Activated CD4-positive, alpha-beta T cell treated with anti-CD3 and anti-CD28 coated beads, Interleukin-10, Interleukin-2, amounts not matched to agents 100 ng/mL and 50 ng/mL, durations not matched to agents 16 hours and 8 hours (primary cell): ENCODE measurements around the gene PRSS27.
"Not testable (repeated sequence)": the region's sequence is repeated elsewhere in the genome, so short reads cannot be mapped to it uniquely, and the experiment has no call there.

Experiments
- DNase-seq: peaks from one replicate; pipeline ENCODE4 v3.0.0-alpha.2; 2020

Gene PRSS27

GRCh38 chr16:2692251-2692947 is 27.6 kb downstream of the PRSS27 start:
- DNase-seq = no peak

DNA sequence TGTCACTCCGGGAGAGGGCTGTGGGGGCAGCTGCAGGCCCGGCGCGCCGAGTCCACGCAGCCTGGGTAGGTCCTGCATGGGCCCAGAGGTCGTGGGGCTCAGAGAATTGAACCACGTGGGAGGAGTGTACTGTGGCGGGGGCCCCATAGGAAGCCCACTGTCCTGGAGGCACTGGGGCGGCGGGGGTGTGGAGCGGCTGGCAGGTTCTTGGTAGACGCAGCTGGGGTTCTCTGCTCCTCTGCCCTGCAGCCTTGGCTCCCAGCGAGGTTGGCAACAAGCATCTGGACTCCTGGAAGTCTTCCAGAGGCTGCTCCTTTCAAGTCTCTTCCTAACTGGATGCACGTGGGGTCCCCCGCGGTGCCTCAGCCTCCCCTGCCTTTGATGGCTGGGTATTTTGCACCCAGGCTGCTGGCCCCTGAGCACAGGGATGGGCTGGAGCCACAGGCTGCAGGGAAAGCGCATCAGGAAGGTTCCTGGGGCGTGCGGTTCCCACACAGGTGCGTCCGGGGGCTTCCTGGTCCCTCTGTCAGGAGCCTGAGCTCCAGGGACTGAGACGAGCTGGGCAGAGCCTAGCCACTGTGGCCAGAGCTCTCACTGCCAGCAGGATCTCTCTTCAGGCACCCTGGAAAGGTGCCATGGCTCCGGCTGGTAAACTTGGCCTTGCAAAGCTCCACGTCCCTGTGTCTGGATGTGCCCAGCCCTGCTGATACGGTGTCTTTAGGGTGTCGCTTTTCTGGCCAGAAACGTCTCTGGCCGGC is 28.4 kb downstream of the PRSS27 start:
- DNase-seq = no peak

GRCh38 chr16:2690852-2691251 is 29.2 kb downstream of the PRSS27 start:
- no peak for DNase-seq

- no peak for DNase-seq
These were observed 29.8 kb downstream of the PRSS27 start for GRCh38 chr16:2689968-2690801.

DNA sequence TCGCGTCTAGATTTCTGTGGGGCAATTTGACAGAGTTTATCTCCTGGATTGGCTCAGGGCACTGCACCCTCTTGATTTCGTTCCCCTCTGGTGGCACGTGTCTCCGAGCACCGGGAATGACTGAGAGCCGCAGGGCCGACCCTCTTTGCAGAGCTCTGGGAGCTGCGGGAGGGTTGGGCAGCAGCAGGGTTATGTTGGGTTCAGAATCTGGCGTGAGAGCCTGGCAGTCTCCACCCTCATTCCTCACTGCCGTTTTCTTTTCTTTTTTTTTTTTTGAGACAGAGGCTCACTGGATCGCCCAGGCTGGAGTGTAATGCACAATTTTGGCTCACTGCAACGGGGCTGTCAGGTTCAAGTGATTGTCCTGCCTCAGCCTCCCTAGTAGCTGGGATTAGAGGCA is 30.6 kb downstream of the PRSS27 start:
- DNase-seq = not testable (repeated sequence)

GRCh38 chr16:2687531-2688308 is 32.3 kb downstream of the PRSS27 start:
- no peak for DNase-seq

GRCh38 chr16:2686912-2687507 is 33.0 kb downstream of the PRSS27 start:
- DNase-seq = peak; percentile 42

- DNase-seq = not testable (repeated sequence)
These were observed 33.9 kb downstream of the PRSS27 start for GRCh38 chr16:2686075-2686474.

DNA sequence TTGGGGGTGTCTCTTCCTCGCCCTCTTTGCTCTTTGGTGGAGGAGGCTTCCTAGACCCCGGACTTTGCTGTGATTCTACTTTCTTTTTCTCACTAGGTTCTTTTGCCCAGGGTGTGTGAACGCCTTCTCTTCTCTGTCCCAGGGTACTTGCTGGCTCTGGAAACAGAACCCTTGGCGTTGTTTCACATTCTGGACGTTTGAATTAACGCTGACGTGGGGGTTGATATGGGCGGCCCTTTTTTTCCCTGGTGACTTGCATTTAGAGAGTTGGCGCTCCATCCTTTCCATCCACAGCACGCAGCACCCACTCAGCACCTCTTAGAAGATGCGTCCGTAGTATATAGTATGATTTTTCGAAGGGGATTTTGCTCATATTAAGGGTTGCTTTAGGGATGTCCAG is 37.0 kb downstream of the PRSS27 start:
- DNase-seq = not testable (repeated sequence)

GRCh38 chr16:2682209-2683021 is 37.6 kb downstream of the PRSS27 start, which contains the start of gene KCTD5:
Gene KCTD5, plus strand, starts transcription at chr16:2682523. Its CDS starts 26 bp downstream, at chr16:2682549.
- DNase-seq = peak; percentile 98

- not testable (repeated sequence) for DNase-seq
These were observed 39.7 kb downstream of the PRSS27 start for GRCh38 chr16:2680360-2680759.

DNA sequence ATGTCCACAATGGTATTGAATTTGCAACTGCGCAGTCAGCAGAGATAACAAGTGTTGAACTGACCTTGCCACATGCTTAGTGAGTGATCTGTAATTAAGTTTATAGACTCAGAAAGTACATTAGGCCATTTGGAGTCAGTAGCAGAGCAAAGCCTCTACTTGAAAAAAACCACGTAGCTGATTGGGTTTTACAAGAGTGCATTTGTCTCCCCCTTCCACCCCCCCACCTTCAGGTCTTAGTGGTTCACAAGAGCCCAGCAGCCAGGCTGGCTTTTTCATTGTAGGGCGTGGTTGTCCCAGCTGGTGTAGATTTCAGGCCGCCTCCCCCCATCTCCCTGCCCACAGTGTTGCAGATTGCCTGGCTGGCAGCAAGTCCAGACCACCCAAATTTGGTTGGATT is 40.1 kb downstream of the PRSS27 start:
- DNase-seq = not testable (repeated sequence)

GRCh38 chr16:2678206-2678965 is 41.6 kb downstream of the PRSS27 start:
- DNase-seq = not testable (repeated sequence)

DNA sequence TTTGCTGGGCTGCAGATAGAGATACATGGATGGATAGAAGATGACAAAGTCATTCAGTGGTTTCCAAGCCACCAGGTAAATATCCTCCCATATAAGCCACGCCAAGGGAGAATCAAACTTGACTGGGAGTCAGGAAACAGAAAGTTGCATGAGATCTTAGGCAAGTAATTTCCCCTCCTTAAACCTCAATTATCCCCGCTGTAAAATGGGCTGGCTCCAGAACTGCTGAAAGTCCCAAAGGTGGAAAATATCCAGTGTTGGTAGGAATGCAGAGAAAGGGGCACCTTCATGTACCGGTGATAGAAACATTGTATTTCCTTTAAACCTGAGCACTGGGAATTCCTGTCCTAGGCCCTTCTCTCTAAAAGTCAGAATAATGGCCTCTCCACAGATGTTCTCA is 43.1 kb downstream of the PRSS27 start:
- DNase-seq = not testable (repeated sequence)

DNA sequence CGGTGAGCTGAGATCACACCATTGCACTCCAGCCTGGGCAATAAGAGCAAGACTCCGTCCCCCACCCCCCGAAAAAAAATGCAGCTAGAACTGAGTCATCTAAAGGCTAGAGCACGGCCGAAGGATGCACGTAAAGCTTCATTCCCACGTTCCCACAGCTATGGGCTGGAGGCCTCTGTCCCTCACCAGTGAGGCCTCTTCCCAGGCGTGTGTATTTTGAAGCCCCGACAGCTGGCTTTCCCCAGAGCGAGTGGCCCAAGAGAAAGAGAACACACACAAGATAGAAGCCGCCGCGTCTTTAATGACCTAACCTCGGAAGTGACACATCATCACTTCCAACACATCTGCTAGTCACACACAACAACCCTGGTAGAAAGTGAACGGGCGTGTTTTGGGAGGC is 44.3 kb downstream of the PRSS27 start:
- DNase-seq = no peak

DNA sequence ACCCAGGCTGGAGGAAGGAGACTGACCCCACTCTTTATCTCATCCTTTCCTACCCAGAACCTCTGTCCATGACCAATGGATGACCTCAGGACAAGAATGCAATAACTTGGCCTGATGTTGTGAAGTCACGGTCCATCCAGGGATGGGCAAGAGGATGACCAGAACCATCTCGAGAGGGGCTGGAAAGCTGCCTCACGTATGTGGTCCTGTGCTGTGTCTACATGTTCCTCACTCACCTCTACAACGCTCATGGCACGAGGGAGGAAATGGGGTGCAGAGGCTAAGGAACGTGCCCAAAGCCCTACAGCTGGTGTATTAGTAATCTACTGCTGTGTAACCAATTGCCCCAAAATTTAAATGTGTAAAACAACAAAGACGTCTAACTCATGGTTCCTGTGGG is 45.0 kb downstream of the PRSS27 start:
- DNase-seq = no peak

DNA sequence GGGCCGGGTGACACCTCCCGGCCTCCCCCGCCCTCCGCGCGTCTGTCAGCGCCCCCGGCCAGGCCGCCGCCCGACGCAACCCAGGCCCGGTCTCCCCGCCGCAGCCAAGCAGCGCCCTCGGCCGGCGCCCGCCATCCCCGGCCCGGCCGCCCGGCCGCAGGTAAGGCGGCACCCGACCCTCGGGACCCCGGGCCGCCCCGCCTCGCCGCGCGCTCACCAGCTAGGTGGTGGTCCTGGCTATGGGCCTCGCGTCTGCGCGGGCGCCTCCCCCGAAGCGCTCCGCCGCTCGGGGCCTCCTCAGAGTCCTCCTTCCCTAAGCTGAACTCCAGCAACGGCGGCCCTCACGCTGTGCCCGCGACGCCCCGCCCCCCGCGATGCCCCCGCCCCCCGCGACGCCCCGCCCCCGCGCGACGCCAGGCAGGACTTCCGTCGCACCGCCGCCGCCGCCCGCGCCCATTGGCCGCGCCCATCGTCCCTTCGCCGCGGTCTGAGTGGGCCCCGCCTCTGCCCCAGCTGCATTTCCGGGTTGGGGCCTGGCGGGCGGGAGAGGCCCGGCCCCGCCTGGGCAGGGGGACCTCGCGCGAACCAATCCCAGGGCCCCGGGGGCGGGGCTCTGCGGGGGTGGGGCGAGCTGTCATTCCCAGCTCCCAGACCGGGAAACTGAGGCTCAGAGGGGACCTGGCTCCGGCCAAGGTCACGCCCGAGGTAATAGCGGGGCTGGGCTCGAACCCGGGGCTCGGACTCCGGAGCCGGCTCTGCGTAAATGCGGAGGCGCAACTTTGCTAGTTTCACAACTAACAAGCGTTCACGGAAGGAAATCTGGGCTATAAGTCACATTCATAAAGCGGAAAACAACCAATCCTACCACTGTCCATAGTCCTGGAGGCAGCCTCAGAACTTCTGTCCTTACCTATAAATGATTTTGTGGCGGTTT is 46.7 kb downstream of the PRSS27 start:
- peak; percentile 98 for DNase-seq

DNA sequence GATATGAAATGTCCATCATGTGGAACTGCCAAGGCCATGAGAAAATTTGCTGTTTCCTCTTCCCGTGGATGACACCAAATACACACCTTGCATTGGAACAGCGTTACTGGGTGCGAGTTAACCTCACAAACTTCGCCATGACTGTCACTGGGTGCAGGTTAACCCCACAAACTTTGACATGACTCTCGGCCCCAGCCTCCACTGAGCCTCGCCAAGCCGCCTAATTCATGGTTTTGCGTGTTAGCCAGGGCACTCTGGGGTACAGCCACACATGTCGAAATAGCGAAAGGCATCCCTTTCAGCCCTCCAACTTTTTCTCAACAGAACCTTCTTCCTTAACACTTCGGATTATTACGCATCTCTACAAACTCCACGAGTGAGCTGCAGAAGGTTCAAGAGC is 48.3 kb downstream of the PRSS27 start:
- no peak for DNase-seq

DNA sequence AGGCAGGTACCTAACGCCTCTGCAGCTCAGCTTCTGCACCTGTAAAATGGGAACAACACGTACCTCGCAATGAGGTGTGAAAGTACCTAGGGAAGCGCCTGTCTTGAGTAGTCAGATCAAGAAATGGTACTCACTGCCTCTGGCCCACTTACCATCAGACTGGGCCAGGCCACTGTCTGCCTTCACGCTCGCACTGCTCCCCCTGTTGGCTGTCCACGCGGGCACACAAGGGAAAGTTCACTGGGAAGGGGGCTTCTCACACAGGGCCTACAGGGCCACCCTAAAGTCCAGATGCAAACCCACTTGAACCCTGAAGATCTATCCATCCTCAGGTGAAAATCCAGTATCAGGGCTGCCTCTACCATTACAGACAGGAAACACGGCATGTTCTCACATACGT is 48.8 kb downstream of the PRSS27 start:
- DNase-seq = peak; percentile 45
